ENCODE data around the gene DGKG.

Gene DGKG

GRCh38 chr3:186366206-186366605 is 4.2 kb upstream of the DGKG start:
- no peak for DNase-seq

- DNase-seq: no peak
Measured at GRCh38 chr3:186365202-186365974, 3.4 kb upstream of the DGKG start.

- no peak for DNase-seq
Measured at GRCh38 chr3:186362988-186363387, 954 bp upstream of the DGKG start.

GRCh38 chr3:186362537-186362842 is 456 bp upstream of the DGKG start:
- no peak for DNase-seq

GRCh38 chr3:186361246-186361761 is 730 bp downstream of the DGKG start:
- no peak for DNase-seq

- no peak for DNase-seq
Measured at GRCh38 chr3:186360779-186361178, 1.3 kb downstream of the DGKG start.

- no peak for DNase-seq
Measured at GRCh38 chr3:186359078-186359477, 3.0 kb downstream of the DGKG start.

GRCh38 chr3:186356152-186356551 is 5.9 kb downstream of the DGKG start:
- no peak for DNase-seq

GRCh38 chr3:186354100-186354499 is 7.9 kb downstream of the DGKG start:
- no peak for DNase-seq

- DNase-seq: no peak
Measured at GRCh38 chr3:186352369-186352768, 9.7 kb downstream of the DGKG start.

GRCh38 chr3:186342197-186342596 is 19.8 kb downstream of the DGKG start:
- DNase-seq: no peak

- no peak for DNase-seq
Measured at GRCh38 chr3:186340204-186340603, 21.8 kb downstream of the DGKG start.

- DNase-seq: no peak
Measured at GRCh38 chr3:186339180-186339918, 22.7 kb downstream of the DGKG start.

- DNase-seq: no peak
Measured at GRCh38 chr3:186333256-186333655, 28.8 kb downstream of the DGKG start.

- no peak for DNase-seq
Measured at GRCh38 chr3:186330772-186331460, 31.1 kb downstream of the DGKG start.

- DNase-seq: no peak
Measured at GRCh38 chr3:186329589-186329988, 32.4 kb downstream of the DGKG start.

GRCh38 chr3:186327912-186328487 is 34.0 kb downstream of the DGKG start:
- no peak for DNase-seq

GRCh38 chr3:186322761-186323160 is 39.3 kb downstream of the DGKG start:
- no peak for DNase-seq

GRCh38 chr3:186321746-186322145 is 40.3 kb downstream of the DGKG start:
- DNase-seq: no peak

GRCh38 chr3:186320862-186321568 is 41.0 kb downstream of the DGKG start:
- no peak for DNase-seq

- DNase-seq: no peak
Measured at GRCh38 chr3:186319945-186320344, 42.1 kb downstream of the DGKG start.

GRCh38 chr3:186318135-186318534 is 43.9 kb downstream of the DGKG start:
- DNase-seq: no peak

GRCh38 chr3:186317478-186317877 is 44.6 kb downstream of the DGKG start:
- no peak for DNase-seq
